GM12872 (cell line): ENCODE measurements around the gene DPP10.

ENCODE experiments used
- CTCF ChIP-seq: IDR thresholded peaks from 3 replicates; pipeline ENCODE4 v1.5.1; 2011; ENCODE audit warnings: low read depth, mild to moderate bottlenecking, low read length, moderate library complexity; ENCODE audit not compliant: insufficient read depth

DPP10 gene

GRCh38 chr2:115277366-115277765 is 834.9 kb downstream of the DPP10 start:
- no peak for TF ChIP-seq CTCF

GRCh38 chr2:115285416-115285815 is 843.0 kb downstream of the DPP10 start:
- TF ChIP-seq CTCF = no peak

- no peak for TF ChIP-seq CTCF
Measured at GRCh38 chr2:115290478-115290877, 848.0 kb downstream of the DPP10 start.

DNA sequence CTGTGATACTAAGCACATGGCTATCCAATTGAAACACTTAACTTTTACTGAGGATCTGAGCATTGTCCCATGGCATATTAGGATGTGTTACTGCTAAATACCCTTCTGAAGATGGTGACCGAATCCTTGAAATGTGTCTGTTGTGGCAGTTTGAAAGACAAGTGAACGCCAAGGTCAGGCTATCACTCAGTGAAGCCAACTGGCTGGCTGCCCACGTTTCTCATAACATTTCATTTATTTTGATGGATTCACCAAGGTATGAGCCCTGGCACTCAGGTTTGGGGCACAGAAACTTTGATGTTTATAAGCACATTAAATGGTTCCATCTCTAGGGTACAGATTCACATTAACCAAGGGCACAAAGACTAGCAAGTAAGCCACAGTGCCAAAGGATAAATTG is 850.3 kb downstream of the DPP10 start:
- TF ChIP-seq CTCF = no peak

DNA sequence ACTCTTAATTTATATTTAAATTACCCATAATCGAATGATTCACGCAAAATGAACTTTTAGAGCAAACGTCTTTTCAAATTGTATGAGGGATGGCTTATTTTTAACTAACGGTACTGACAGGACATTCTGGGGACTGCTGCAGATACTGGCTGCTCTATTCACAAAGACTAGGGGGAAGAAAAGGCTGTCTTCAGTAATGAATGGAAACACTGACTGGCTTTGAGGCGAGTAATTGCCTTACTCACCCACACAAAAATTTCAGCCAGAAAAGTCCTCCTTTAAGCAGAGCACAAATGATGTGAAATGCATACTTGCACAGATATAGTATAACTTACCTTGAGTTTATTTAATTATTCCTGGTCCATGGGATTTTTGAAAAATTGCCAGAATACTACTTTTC is 852.6 kb downstream of the DPP10 start:
- TF ChIP-seq CTCF = no peak

DNA sequence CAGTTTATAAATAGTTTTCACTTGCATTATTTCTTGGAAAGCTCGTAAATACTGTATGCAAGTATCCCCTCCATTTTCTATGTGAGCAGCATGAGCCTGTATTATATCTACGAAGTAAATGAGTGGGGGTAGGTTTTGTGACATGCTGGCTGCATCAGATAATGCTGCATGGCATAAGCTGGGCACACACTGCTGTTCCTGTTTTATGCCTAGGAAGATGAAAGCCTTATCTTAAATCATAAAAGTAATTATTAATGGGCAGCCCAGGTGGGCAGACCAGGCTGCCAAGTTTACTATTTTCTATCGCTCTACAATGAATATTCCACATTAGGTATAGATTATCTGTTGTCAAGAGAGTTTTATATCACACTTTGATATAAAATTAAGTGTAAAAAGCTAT is 854.6 kb downstream of the DPP10 start:
- TF ChIP-seq CTCF = no peak

DNA sequence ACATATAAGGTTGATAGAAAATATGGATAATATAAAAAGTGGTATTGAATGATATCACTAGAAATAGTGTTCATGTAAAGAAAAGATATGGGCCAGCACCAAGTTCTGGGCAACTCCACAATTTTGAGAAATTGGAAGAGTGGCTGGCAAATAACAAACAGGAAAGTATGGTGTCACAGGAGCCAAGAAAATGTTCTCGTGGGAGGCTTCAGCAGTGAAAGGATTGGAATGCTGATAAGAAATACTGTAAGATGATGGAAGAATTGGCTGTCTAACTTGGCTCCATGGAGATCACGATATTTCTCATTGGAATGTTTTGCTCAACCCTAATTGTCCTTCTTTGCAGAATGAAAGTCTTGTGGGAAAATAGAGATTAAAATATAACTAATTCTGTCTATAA is 856.8 kb downstream of the DPP10 start:
- TF ChIP-seq CTCF = no peak

- TF ChIP-seq CTCF = no peak
Measured at GRCh38 chr2:115305712-115306111, 863.3 kb downstream of the DPP10 start.
